Pancreas (tissue), 10 donors: ENCODE results near the gene CTSH. TPM values are rescaled to one million over a fixed set of nuclear protein-coding genes. Genes with fewer than 3 reads are reported as not detected.

Experiments
- ATAC-seq, 4 donors: fragments of 200-7000 bp; cut with Tn5 transposase; one replicate each; pipeline versions ENCODE4 v1.8.0 to v1.9.1; 2020; ENCODE audit warnings: mild to moderate bottlenecking in 4 of 4, moderate library complexity in 4 of 4
- DNase-seq, 6 donors: peaks; one replicate each; pipeline ENCODE4 v3.0.0-alpha.2; 2020
- FAIRE-seq: peaks from 2 replicates; lab custom pipeline; 2012; peaks lifted over from hg19 to GRCh38; lab: Jason Lieb, UNC
- H3K27ac ChIP-seq, 4 donors: fragments of 200-600 bp; sonication (generic); 1 replicate in 3 of 4; 2 replicates in 1 of 4; pipeline versions ENCODE4 v1.5.0 to v1.8.0; 2020
- H3K27me3 ChIP-seq, 4 donors: fragments of 200-600 bp; one replicate each; pipeline ENCODE4 v1.8.0; 2021
- H3K36me3 ChIP-seq, 3 donors: fragments of 200-600 bp; sonication (generic) in 1 of 3; one replicate each; pipeline versions ENCODE4 v1.5.0 to v1.8.0; 2020 to 2021
- H3K4me1 ChIP-seq, 3 donors: fragments of 200-600 bp; one replicate each; pipeline ENCODE4 v1.8.0; 2021
- H3K4me3 ChIP-seq, 4 donors: fragments of 200-600 bp; sonication (generic) in 2 of 4; one replicate each; pipeline versions ENCODE4 v1.5.0 to v1.8.0; 2020 to 2021
- H3K9me3 ChIP-seq, 4 donors: fragments of 200-600 bp; one replicate each; pipeline ENCODE4 v1.8.0; 2021
- WGBS, 2 donors: extraction: QIAGEN DNeasy Blood & Tissue Kit; methylation state at CpG; one replicate each; pipeline ENCODE4 v1.1.7; 2013; 5-methylcytosine and 5-hydroxymethylcytosine counted together
- intact Hi-C, 3 donors: fragments of 100-400 bp; cut with DNase I; formaldehyde crosslinking; loops; one replicate each; pipeline versions ENCODE4 v1.11.1 to v1.14.2; 2022
- polyA plus RNA-seq, 2 donors: library from polyadenylated mRNA; stranded (reverse); fragments of 200-250 nt; gene quantifications; one replicate each; pipeline ENCODE4 v1.2.3, GENCODE V29; 2013
- total RNA-seq, 6 donors: library from RNA; stranded (reverse); fragmentation: NEBNext Ultra II Directional in 4 of 6; extraction: Animal tissue kit (Norgen Biotek cat#: 25700) in 4 of 6; gene quantifications; one replicate each; pipeline versions ENCODE4 v1.2.1 to v1.2.4, GENCODE V29; 2021 to 2023
- TF ChIP-seq, protein P1 (sequence below), 4 donors: fragments of 200-600 bp; sonication (generic) in 3 of 4; IDR thresholded peaks; one replicate each; pipeline versions ENCODE4 v1.5.0 to v1.8.0; 2021; ENCODE audit warnings: antibody characterized with exemption in 4 of 4
- donor health status: healthy with polysubstance abuse.
- donor health status: DM: no; HTN: no; CAD: no; lungs with moderate emphysema.
- donor health status: DM: no; HTN: no; CAD: no.
- donor health status: control.
- donor health status: control.
- donor health status: Bipolar disorder and iron deficiency.
- donor health status: DM: yes; HTN: yes; CAD: no.
- donor health status: DM: no; HTN: no; CAD: no.
- donor health status: DM: no; HTN: no; CAD: no.
- donor health status: DM: yes; HTN: yes; CAD: no.

The CTSH gene, protein sequence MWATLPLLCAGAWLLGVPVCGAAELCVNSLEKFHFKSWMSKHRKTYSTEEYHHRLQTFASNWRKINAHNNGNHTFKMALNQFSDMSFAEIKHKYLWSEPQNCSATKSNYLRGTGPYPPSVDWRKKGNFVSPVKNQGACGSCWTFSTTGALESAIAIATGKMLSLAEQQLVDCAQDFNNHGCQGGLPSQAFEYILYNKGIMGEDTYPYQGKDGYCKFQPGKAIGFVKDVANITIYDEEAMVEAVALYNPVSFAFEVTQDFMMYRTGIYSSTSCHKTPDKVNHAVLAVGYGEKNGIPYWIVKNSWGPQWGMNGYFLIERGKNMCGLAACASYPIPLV
- 100 to 1,000 TPM in 2 of 6 donors, 10 to 100 TPM in 4; 24.3 to 109 (median 57.0) TPM for total RNA-seq
- polyA plus RNA-seq: 100 to 1,000 TPM in 1 of 2 donors, 10 to 100 TPM in 1; 88.5 to 196 TPM

DNA sequence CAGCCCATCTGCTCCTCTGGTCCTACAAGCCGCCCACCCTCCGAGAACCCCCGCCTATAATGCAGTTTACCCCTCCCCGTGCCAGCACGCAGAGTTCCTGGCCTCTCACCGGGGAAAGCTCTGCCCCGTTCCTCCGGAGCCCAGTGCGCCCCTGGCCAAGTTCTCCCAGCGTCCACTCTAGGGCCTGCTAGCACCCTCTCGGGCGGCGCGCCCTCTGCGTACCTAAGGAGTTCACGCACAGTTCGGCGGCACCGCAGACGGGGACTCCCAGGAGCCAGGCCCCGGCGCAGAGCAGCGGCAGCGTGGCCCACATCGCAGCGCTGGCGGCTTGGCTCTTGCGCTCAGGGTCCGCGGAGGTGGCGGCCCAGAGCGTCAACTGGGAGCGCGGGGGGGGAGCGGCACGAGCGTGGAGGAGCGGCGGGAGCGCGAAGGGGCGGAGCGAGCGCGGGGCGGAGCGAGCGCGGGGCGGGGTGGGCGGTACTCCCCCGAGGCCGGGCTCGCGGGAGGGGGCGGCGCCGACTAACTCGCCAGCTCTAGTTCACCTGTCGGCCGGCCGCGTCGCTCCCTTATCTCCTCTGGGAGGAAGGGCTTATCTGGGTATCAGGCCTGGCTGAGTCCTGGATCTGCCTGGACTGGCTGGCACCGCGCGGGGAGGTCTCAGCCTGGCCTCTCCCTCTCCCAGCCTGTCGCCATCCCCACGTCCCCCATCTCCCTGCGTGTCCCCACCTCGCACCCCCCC, at the start of gene CTSH:
TSS of gene CTSH (minus strand) at position 378 of the 739 bp plus-strand sequence. CDS start at position 313, 65 bp downstream.
- Histone ChIP-seq H3K4me3 (peak within 1 kb of the TSS; percentile 47 to 79 (median 58)), H3K36me3 (no peaks in the 10 kb centered on the region), H3K27ac (peak within 1 kb of the TSS; percentile 36 to 81 (median 68)), H3K4me1 (peaks cover 0 to 2% (median 2%) of the 10 kb centered on the region in 3 donors), H3K27me3 (no peaks in the 10 kb centered on the region), H3K9me3 (no peaks in the 10 kb centered on the region)
- intact Hi-C loops: no loop called here
- TF ChIP-seq, protein P1, sequence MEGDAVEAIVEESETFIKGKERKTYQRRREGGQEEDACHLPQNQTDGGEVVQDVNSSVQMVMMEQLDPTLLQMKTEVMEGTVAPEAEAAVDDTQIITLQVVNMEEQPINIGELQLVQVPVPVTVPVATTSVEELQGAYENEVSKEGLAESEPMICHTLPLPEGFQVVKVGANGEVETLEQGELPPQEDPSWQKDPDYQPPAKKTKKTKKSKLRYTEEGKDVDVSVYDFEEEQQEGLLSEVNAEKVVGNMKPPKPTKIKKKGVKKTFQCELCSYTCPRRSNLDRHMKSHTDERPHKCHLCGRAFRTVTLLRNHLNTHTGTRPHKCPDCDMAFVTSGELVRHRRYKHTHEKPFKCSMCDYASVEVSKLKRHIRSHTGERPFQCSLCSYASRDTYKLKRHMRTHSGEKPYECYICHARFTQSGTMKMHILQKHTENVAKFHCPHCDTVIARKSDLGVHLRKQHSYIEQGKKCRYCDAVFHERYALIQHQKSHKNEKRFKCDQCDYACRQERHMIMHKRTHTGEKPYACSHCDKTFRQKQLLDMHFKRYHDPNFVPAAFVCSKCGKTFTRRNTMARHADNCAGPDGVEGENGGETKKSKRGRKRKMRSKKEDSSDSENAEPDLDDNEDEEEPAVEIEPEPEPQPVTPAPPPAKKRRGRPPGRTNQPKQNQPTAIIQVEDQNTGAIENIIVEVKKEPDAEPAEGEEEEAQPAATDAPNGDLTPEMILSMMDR (IDR thresholded peaks at IDR 0.05): no peak
- DNase-seq (peak; percentile 86 to 96 (median 94)), ATAC-seq (peak; percentile 92 to 95 (median 94)), FAIRE-seq (no peak)
- WGBS, 2 donors: 0 to 1% methylated on average over 43 to 71 of the region's 71 CpGs

DNA sequence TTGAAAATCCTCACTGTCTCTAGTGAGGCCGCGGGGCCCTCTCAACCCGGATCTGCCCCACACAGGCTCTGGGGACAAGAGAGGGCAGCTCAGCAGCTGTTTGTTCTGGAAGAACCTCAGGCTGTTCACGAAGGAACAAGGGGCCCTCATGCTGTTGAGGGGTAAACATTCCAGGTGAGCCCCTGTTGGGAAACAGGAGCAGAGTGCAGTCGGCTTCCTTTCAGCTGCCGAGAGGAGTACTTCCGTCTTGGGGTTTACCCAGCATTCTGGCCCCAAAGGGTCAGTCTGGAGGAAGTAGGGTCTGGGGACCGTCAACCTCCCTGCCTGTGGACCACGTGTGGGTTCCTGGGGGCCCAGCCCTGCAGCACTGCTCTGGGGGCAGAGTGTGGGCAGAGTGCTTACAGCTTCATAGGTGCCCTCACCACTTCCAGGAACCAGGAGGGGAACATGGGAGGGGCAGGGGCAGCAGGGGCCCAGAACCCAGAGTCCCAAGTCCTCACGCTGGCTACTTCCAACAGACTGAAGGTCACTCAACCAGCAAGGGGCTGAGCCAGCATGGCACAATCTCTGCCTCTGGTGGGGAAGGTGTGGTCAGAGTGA, 49.2 kb upstream of the CTSH start:
- TF ChIP-seq, protein P1 (IDR thresholded peaks at IDR 0.05): no peak
- intact Hi-C loops: no loop called here

DNA sequence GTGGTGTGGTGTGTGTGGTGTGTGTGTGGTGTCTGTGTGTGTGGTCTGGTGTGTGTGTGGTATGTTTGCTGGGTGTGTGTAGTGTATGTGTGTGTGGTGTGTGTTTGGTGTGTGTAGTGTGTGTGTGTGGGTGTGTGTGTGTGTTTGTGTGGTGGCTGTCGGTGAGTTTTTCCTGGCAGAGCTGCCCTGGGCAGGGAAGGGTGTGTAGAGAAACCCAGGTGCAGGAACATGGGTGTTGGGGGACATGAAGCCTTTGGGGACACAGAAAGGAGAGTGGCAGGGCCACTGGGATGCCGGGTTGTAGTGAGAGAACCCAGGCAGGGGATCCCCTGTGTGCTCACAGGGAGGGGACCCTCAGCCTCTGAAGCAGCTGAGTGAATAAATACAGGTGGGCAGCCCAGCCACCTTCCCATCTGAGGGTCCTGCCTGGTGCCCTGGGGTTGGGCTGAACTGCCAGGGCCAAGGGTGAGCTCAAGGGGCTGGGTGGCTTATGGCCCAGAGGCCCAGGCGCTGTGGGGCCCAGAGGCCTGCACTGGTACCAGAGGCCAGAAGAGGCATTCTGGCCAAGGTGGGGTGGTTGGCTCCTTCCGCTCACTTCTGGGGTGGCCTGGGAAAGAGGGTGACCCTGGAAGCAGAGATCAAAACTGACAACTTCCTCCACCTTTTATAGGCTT, 48.5 kb upstream of the CTSH start:
- H3K4me3 ChIP-seq: no peak overlapping the region
- FAIRE-seq (no peak), DNase-seq (no peak), ATAC-seq (no peak)
- H3K27ac ChIP-seq: no peak overlapping the region
- H3K4me1 ChIP-seq: peaks cover 0 to 3% (median 0%) of the 10 kb centered on the region in 3 donors
- 85 to 93% methylated on average over 4 of the region's 4 CpGs for WGBS, 2 donors
- intact Hi-C loops: no loop called here
- no peaks in the 10 kb centered on the region for H3K9me3 ChIP-seq
- no peaks in the 10 kb centered on the region for H3K27me3 ChIP-seq
- no peaks in the 10 kb centered on the region for H3K36me3 ChIP-seq
- TF ChIP-seq, protein P1 (IDR thresholded peaks at IDR 0.05): no peak

More for the DNA sequence above, 49.2 kb upstream of the CTSH start:
- Histone ChIP-seq H3K4me1 (peaks cover 0 to under 1% (median 0%) of the 10 kb centered on the region in 3 donors), H3K27ac (no peak overlapping the region), H3K36me3 (no peaks in the 10 kb centered on the region), H3K27me3 (no peaks in the 10 kb centered on the region), H3K9me3 (no peaks in the 10 kb centered on the region), H3K4me3 (no peak overlapping the region)
- ATAC-seq (no peak), DNase-seq (no peak), FAIRE-seq (no peak)
- WGBS, 2 donors: 72 to 82% methylated on average over 10 of the region's 10 CpGs

DNA sequence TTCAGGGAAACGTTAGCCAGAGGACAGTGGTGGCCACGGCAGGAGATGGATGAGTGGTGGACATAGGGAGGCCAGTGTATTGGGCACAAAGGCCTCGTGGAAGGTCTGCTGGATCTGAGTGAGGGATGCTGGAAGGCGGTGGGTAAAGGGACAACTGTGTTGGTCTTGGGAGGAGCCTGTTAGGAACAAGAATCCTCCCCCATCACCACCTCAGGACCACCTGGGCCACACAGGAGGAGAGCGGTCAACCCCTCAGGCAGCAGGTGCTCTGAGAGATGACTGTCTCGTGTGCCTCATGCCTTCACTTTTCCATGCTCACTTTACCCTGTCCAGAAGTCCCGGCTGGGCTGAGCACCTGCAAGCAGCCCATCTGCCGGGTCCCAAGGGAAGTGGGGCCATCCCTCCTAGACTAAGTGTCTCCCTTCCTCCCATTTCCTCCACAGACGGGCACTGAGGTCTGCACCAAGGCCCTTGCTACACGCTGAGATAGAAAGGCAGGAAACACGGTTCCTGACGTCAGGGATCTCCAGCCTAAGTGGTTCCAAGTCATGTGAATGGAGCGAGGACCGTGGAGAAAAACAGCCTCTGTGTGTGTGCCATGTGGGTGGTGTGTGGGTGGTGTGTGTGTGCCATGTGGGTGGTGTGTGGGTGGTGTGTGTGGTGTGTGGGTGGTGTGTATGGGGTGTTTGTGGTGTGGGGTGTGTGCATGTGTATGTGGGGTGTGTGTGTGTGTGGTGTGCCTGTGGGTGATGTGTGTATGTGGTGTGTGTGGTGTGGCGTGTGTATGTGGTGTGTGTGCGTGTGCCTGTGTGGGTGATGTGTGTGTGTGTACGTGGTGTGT, 47.8 kb upstream of the CTSH start:
- H3K27ac ChIP-seq: no peak overlapping the region
- H3K36me3 ChIP-seq: no peaks in the 10 kb centered on the region
- intact Hi-C loops: no loop called here
- DNase-seq (peak in 1 of 6 donors; percentile 47), FAIRE-seq (no peak), ATAC-seq (peak in 1 of 4 donors; percentile 20)
- H3K4me3 ChIP-seq: no peak overlapping the region
- H3K27me3 ChIP-seq: no peaks in the 10 kb centered on the region
- no peaks in the 10 kb centered on the region for H3K9me3 ChIP-seq
- TF ChIP-seq, protein P1 (IDR thresholded peaks at IDR 0.05): no peak
- WGBS, 2 donors: 79 to 84% methylated on average over 17 of the region's 17 CpGs
- H3K4me1 ChIP-seq: peaks cover 0 to 3% (median 0%) of the 10 kb centered on the region in 3 donors
